GM18861 (cell line): ENCODE measurements around the gene WASF2.
"Not testable (repeated sequence)": the region's sequence is repeated elsewhere in the genome, so short reads cannot be mapped to it uniquely, and the experiment has no call there.

Source experiments
- ATAC-seq: cut with Tn5 transposase; IDR thresholded peaks from one replicate; pipeline ENCODE4 v1.9.1; 2021; ENCODE audit not compliant: unreplicated experiment

WASF2 gene

DNA sequence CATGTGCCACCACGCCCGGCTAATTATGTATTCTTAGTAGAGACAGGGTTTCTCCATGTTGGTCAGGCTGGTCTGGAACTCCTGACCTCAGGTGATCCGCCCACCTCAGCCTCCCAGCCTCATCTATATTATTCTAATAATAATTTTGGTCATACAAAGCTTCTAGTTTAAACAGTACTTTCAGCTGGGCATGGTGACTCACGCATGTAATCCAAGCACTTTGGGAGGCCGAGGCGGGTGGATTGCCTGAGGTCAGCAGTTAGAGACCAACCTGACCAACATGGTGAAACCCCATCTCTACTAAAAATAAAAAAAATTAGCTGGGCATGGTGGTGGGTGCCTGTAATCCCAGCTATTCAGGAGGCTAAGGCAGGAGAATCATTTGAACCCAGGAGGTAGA is 26.1 kb downstream of the WASF2 start:
- ATAC-seq = not testable (repeated sequence)

DNA sequence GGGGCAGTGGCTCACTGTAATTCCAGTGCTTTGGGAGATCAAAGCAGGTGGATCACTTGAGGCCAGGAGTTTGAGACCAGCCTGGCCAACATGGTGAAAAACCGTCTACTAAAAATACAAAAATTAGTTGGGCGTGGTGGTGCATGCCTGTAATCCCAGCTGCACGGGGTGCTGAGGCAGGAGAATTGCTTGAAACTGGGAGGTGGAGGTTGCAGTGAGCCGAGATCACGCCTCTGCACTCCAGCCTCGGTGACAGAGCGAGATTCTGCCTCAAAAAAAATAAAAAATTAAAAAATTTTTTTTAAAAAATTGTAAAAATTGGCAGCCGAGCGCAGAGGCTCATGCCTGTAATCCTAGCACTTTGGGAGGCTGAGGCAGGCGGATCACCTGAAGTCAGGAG is 31.4 kb downstream of the WASF2 start:
- ATAC-seq = not testable (repeated sequence)

DNA sequence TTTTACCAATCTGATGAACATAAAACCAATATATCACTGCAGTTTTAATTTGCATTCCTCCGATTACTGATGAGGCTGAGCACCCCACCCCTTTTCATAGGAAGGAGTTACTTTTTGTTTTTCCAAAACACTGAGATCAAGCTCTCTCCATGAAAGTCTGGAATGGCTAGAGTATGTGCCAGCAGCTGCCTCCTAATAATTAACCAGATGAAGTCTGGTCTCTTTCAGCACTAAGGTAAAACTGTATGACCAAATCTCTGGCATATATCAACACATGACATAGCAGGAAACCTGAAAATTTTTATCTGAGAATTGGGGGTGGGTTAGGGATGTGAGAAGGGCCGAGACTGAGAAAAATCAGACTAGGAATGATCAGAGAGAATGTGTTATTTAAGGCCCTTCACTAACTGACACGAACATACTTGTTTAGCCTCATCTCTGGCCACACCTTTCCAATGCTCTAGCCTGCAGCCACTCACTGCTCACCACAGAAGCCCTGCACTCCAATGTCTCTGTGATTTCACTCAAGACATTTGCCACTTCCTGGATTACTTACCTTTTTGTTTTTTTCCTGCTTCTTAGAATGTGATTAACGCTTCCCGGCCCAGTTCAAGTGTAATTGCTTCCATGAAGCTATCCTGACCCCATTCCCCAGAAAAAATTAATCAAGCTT is 34.7 kb downstream of the WASF2 start:
- no peak for ATAC-seq

DNA sequence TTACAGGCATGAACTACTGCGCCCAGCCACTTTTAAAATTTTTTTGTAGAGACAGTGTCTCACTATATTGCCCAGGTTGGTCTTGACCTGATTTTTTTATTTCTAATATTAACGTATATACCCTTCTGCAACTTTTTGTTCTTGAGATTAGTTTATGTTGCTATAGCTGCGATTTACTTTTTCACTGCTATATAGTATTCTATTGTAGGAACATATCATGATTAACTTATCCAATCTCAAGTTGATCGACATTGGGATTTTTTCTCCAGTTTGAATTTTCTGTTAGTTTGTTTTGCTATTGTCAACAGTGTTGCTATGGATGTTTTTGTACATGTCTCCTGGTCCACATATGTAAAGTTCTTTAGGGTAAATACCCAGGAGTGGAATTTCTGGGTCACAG is 35.4 kb downstream of the WASF2 start:
- no peak for ATAC-seq

DNA sequence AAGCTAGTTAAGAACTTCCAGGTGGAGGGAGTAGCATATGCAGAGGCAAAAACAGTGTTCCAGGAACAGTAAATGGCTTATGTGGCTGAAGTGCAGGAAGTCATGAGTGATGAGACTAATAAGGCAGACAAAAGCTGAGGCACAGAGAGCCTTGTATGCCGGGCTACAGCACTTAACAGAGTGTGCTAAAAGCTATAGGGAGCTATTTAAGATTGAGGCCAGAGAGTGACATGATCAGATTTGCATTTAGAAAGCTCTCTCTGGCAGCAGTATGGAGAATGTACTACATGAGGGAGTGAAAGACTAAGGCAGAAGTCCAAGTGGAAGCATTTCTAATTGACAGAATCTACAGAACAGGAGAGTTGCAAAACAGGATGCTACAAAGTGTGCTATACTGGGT is 38.6 kb downstream of the WASF2 start:
- no peak for ATAC-seq

DNA sequence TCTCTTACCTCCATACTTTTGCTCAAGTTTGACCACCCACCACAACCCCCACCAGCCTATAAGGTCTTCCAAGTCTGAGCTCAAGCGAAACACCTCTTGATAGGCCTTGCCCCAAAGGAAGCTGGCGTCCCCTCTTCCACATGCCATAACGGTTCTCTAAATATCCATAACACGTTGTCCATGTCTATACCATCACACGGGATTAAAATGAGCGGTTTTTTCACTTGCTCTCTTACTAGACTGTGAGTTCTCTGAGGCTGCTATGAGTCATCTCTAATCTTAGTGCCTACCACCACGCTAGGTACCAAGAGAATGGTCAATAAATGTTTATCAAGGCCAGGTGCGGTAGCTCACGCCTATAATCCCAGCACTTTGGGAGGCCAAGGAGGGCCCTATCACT is 41.0 kb downstream of the WASF2 start:
- ATAC-seq = no peak

DNA sequence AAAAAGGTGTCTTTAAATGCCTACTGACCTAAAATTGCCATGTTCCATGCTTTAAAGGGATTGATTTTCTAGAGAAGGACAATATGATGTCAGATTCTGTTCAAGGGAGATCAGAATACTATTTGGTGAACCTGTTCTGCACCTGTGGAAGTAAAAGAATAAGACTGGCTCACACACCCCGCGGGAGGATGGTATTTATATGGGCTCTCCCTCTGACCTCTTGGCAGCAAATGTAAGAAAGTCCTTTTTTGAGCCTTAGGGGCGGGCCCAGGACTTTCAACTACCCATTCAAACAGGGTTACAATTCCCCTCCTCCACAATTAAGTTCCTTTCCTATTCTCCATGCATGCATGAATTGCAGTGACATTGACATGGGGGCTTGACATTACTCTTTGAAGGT is 42.1 kb downstream of the WASF2 start:
- ATAC-seq = no peak

DNA sequence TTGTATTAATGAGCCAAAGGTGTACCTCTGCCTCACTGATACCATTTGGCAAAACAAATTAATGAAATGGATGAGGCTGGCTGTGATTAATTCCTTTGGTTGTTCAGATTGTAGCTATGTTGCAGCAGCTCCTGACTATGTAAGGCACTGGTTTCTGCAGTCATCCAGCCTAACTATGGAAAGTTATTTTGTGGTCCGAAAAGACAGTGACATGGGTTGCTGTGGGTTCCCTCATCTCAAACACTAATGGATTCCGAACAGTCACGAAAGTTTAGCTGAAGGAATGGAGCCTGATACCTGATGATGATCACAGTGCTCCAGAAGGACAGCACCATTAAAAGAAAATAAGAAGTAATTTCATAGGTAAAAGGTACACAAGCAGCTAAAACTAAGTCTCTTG is 42.6 kb downstream of the WASF2 start:
- ATAC-seq = no peak

DNA sequence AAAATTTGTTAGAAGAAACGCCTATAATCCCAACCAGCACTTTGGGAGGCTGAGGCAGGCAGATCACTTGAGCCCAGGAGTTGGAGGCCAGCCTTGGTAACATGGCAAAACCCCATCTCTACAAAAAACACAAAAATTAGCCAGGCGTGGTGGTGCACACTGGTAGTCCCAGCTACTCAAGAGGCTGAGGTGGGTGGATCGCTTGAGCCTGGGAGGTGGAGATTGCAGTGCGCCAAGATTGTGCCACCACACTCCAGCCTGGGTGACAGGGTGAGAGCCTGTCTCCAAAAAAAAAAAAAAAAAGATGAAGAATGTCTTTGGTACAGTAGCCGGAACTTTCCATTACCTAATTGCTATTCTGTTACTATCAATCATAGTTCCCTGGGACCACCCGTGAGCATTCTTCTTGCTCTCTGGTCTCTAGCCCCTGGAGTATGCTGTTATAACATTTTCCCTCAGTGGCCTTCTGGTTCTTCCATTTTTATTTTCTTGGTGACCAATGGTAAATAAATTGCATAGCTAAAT is 43.4 kb downstream of the WASF2 start:
- ATAC-seq = no peak

DNA sequence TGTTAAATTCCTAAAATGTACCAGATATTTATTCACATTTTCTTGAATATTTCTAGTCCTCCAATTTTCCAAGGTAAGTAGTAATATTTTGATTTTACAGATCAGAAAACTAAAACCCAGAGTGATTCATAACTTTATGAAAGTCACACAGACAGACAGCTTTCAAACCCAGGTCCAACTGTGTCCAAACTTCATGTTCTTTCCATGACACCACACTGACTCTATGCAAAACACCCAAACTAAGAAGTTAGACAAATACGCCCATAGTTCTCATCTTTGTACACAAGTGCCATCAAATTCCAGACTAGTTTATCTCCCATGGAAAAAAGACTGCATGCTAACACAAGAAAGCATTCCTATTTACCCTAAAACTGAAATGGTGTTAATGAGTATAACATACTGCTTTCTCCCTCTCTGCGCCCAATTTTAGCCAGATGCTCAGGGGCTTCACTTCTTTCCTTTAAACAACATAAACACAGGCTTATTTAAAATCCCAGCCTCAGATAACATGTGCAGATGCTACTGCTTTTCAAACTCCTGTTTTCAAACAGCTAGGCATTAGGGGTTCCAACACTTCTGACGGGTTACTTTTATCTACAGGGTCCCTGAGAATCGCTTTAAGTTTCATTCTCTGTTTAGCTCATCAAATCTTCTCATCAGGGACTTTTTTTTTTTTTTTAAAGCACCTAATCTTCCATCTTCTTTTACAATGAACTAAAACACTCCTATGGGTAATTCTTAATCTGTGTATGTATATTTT is 44.6 kb downstream of the WASF2 start:
- no peak for ATAC-seq

DNA sequence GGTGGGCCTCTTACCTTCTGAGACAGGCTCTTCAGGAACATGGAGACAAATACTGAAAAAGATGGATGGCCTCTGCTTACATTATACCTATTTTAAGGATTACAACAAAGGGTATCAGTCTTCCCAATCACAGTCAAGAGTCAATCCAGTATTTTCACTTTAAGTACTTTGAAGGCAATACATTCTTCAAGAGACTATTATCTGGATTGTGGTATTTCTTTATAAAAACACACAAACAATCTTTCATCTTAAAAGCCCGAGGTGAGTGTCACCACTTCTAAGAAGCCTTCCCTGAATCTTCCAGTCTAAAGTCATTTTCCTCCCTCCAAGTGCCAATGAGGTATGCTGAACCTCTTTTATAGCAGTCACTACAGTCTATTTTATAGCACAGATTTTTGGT is 45.3 kb downstream of the WASF2 start:
- ATAC-seq = no peak

DNA sequence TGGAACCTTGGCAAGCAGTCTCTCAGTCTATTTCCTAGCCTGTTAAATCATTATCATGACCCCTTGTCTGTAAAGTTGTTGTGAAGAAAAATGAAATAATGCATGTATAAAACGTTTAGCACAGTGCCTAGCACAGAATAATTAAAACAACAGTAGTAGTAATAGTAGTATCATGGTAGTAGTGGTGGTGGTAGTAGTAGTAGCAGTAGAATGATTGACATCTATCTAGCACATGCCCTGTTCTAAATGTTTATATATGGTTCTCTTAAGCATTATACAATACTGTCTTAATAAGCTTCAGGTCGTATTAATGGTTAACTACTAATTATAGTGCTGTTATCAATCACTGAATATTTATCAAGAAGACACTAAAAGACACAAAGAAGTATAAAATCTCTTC is 50.8 kb downstream of the WASF2 start:
- no peak for ATAC-seq

DNA sequence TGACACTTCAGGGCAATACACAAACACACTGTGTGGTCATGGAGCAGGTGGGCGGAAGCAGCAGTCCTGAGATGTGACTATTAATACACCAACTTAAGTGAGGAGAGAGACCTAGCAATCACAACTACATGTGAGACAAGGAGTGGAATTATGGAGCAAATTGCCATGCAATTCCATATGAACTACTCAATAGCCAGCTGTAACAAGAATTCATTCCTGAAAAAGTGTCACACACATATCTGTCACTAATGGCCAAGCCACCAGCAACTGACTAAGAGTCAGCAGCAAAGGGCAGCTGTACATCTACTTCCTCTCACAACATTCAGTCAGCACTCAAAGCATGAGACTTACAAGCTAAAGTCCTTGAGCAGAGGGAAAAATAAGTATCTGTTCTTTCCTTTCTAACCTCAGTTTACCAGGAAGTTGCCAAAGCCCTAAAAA is 51.3 kb downstream of the WASF2 start:
- no peak for ATAC-seq

DNA sequence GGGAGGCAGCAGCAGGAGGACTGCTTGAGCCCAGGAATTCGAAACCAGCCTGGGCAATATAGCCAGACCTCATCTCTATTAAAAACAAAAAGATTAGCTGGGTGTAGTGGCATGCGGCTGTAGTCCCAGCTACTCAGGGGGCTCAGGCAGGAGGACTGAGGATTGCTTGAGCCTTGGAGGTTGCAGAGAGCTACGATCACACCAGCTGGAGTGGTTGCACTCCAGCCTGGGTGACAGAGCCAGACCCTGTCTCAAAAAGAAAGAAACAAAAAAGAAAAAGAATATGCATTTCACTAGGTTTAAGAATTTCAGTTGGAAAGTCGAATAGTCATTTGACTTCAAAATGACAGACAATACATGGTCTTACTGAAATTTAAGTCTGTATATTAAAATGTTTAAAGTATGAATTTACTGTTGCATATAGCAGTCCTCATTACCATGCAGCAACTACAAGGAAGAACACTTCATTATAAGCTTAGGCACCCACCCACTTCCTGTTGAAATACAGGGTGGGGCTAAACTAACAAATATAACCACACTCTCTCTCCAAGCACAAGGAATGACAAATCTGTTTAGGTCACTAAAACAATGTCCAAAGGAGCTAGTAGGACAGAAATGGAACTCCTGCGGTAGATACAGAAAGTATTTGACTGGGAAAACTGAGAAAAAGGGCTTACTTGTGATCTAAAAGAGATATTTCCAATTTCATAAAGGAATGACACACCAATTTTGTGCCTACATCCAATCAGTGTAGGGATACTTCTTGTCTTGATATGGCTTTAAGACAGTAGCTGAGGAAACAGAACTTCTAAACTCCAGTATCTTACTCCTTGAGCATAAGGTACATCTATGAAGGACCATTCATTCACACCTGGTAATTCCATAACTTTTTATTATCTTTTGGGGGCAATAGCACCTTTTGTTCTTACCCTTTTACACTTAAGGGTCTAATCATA is 53.5 kb downstream of the WASF2 start:
- no peak for ATAC-seq

DNA sequence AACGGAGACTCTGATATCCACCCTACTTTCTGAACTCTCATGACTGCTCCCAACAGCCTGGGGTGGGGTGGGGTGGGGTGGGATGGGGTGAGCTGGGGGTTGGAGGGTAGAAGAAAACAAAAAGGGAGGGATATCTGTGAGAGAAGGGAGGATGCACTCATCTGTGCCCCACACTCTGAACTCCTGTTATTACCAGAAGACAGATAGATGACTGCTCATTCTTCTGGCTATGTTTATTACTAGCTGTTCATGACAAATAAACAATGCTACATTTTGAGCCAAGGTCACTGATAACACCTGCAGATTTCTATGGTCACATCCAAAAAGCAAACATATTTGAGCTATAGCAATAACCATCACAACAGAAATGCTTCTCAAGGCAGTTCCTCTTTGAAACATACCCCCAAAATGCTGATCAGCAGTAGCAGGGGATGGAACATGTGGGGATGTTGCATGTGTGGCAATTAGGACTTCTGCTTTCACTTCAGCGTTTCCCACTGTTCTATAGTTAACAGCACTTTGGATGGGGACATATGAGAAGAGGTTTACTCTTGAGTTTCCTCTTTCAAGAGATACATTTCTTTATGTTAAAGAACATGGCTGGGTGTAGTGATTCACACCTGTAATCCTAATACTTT is 54.3 kb downstream of the WASF2 start:
- no peak for ATAC-seq

DNA sequence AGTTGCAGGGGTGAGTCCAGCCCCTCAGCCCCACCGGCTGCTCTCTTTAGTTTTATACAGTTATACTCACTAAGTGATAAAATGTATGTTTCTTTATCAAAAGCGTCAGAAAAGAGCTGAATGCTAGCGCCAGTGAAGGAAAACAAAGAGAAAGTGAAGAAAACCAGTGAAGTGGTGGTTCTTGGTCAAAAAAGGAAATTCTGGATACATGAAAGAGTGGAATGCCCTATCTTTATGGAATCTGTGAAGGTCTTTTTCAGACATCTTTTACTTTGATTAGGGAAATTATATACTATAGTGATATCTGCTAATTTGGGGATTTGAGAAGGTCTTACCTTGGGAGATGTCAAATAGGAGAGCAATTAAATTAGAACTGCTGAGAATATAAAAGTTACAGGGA is 56.3 kb downstream of the WASF2 start:
- no peak for ATAC-seq

DNA sequence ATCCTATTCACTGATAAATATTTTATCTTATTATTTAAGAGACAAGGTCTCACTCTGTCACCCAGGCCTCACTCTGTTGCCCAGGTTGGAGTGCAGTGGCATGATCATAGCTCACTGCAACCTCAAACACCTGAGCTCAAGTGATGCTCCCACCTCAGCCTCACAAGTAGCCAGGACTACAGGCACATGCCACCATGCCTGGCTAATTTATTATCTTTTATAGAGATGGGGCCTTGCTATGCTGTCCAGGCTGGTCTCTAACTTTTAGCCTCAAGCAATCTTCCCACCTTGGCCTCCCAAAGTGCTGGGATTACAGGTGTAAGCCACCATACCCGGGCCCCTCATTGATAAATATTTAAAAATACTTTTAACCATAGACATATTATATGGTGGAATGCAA is 57.2 kb downstream of the WASF2 start:
- not testable (repeated sequence) for ATAC-seq

DNA sequence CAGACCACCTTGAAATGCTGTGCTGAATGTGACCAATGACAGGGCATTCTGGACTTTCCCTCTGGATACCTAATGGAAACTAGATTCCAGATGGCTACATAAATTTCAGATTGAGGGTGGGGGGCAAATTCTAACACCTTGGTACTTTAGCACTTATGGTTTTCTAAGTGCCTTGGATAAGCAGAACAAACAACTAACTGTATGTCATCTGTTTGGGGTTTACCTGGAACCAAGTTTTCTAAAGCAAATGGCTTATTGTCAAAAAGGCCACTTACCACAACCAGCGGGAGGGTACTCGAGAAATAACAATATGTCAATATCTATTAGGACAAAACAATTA is 58.4 kb downstream of the WASF2 start:
- ATAC-seq = no peak

DNA sequence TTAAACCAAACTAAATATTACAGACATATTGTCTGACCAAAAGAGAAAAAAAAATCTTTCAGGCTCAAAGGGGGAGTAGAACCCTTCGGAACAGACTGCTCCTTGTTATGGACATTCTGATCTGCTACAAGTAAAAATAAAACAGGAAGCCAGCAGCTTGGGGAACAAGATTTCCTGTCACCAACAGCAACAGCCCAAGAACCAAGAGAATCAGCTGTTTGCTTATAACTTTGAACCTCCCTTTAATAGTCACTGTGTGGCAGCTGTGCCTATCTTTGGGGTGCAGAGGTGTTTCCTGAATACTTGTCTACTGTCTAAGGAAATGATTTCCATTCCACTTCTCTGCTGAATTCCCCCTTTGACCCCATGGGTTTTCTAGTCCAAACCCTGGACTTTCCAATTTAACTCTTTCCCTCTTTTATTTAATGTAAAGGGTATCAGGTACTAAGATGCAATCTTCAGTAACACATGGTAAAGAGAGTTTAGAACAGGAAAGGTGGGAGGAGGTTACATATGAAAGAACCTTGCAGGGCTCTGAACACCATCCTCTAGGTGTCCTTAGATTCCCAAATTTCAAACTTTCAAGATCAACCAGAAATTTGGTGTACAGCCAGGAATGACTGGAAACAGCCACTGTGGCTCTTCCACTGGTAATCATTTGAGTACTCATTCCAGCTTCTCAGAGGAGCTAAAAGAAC is 58.9 kb downstream of the WASF2 start:
- ATAC-seq = no peak

DNA sequence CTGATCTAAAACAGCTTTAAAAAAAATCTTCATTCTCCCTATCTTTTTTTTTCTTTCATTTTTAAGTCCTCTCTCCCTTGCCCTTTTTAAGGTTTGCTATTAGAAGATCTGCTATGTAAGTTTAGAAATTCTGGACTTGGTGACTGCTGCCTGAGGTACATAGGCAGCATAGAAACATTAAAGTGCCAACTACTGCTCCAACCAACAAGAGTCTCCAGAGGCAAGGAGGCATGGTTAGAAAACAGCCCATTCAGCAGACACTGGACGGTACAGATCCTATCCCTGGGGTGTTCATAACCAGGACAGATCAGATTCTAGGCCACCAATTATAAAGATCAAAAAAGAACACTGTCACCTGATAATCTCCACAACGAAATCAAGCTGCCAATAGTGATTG is 60.9 kb downstream of the WASF2 start:
- ATAC-seq = no peak
